ENCODE results near the gene CTTN. TPM values are rescaled to one million over a fixed set of nuclear protein-coding genes. Genes with fewer than 3 reads are reported as not detected.

CTTN gene
- total and polyA plus RNA-seq, 2 of the 8 experiments (the other 6 are each of a cell fraction or from before 2014, with no cell fraction given) = 84.6 to 216 TPM

- peaks cover 27 to 69% (median 51%) of the 10 kb centered on the region in 4 experiments for H3K36me3 ChIP-seq (ENCODE audit: control insufficient read depth in 2 of 4, insufficient read depth in 4 of 4, low read length in 3 of 4)
- H2BK15ac ChIP-seq (ENCODE audit: low read length) = no peak overlapping the region
- H3K27ac ChIP-seq (ENCODE audit: low read depth, low read length) = no peak overlapping the region
- H3K9me3 ChIP-seq (ENCODE audit: insufficient read depth in 2 of 2, low read depth in 1 of 2, low read length in 1 of 2) = no peaks in the 10 kb centered on the region
- no peak overlapping the region for H2BK12ac ChIP-seq (ENCODE audit: low read depth, low read length)
- H4K8ac ChIP-seq (ENCODE audit: extremely low read depth, insufficient read depth, low read length) = no peak overlapping the region
- no peaks in the 10 kb centered on the region for H3K79me2 ChIP-seq (ENCODE audit: control insufficient read depth in 1 of 2, insufficient read depth in 2 of 2, low read length in 2 of 2)
- no peak overlapping the region for H3K23ac ChIP-seq (ENCODE audit: insufficient read length)
- H3K4me3 ChIP-seq (ENCODE audit: extremely low read depth in 1 of 4, insufficient read depth in 2 of 4, low read depth in 3 of 4, low read length in 4 of 4) = no peak overlapping the region
- H3K56ac ChIP-seq (replicated peaks; ENCODE audit: insufficient read length, low read depth, low read length) = no peak overlapping the region
- no peak overlapping the region for H3K4me2 ChIP-seq (ENCODE audit: insufficient read depth in 1 of 2, low read depth in 2 of 2, low read length in 2 of 2)
- no peaks in the 10 kb centered on the region for H3K23me2 ChIP-seq (ENCODE audit: low read depth, low read length)
- no peak overlapping the region for H4K5ac ChIP-seq (ENCODE audit: insufficient read length, low read depth, low read length)
- no peak overlapping the region for H2AFZ ChIP-seq (ENCODE audit: low read length)
- no peak overlapping the region for H2AK5ac ChIP-seq (ENCODE audit: low read depth, low read length)
- POLR2A ChIA-PET (ENCODE audit: partially characterized antibody) = interaction anchor here (2.0 kb wide), 1 partner anchor 15 kb away, joined by 4 read pairs; no protein-coding TSS in a partner anchor
- H3K4ac ChIP-seq (replicated peaks; ENCODE audit: insufficient read length, low read depth, low read length) = no peak overlapping the region
- H3K4me1 ChIP-seq (replicated peaks in 1 of 4; ENCODE audit: control insufficient read depth in 3 of 4, insufficient read depth in 4 of 4, low read length in 3 of 4) = no peaks in the 10 kb centered on the region
- no peak overlapping the region for H4K91ac ChIP-seq (replicated peaks; ENCODE audit: insufficient read length, low read length)
- DNase-seq (ENCODE audit: low read depth in 1 of 2, low spot score in 2 of 2) (no peak), FAIRE-seq (no peak)
- H3K18ac ChIP-seq (ENCODE audit: extremely low read depth, low read length) = no peak overlapping the region
- H3K27me3 ChIP-seq (replicated peaks in 1 of 4; ENCODE audit: control insufficient read depth in 3 of 4, extremely low read depth in 1 of 4, insufficient read depth in 3 of 4, low read length in 3 of 4) = no peaks in the 10 kb centered on the region
- peaks cover 2 to 3% of the 10 kb centered on the region in 2 experiments for H4K20me1 ChIP-seq (replicated peaks in 1 of 2; ENCODE audit: control insufficient read depth in 1 of 2, insufficient read depth in 2 of 2, low read length in 2 of 2)
- no peak overlapping the region for H2BK5ac ChIP-seq (ENCODE audit: low read depth, low read length)
- no peak overlapping the region for H3K9ac ChIP-seq (replicated peaks in 1 of 4; ENCODE audit: extremely low read depth in 1 of 4, low read depth in 3 of 4, low read length in 3 of 4)
- no peak overlapping the region for H2BK20ac ChIP-seq (ENCODE audit: low read length)
- no peak overlapping the region for H3K14ac ChIP-seq (ENCODE audit: insufficient read length)
- H3K79me1 ChIP-seq (ENCODE audit: low read depth, low read length) = no peaks in the 10 kb centered on the region
- CTCF ChIA-PET (ENCODE audit: partially characterized antibody) = interaction anchor here (0.6 to 0.9 kb wide), 3 partner anchors 10 to 156 kb away, joined by 3 read pairs; no protein-coding TSS in a partner anchor
- H2BK120ac ChIP-seq (replicated peaks; ENCODE audit: low read depth, low read length) = no peak overlapping the region
- WGBS, 2 experiments (ENCODE audit: extremely low coverage in 1 of 2, insufficient coverage in 1 of 2, insufficient read length in 1 of 2, insufficient replicate concordance in 2 of 2, low coverage in 1 of 2, low lambda C conversion rate in 2 of 2, missing lambda C conversion rate in 1 of 2) = 100% methylated on average over 1 of the region's 1 CpG; no CpG with 5 or more reads in 1 of the 2 experiments
- TF ChIP-seq GTF2F1 (IDR thresholded peaks at IDR 0.05; ENCODE audit: borderline replicate concordance, low read depth, low read length) (no peak), RBBP5 (IDR thresholded peaks at IDR 0.05; ENCODE audit: borderline replicate concordance, low read depth, low read length) (no peak), RNF2 (IDR thresholded peaks at IDR 0.05; ENCODE audit: borderline replicate concordance, low read depth, low read length, missing control alignments, poor library complexity, severe bottlenecking) (no peak), KDM1A (IDR thresholded peaks at IDR 0.05; ENCODE audit: borderline replicate concordance, low read length) (no peak), SAP30 (IDR thresholded peaks at IDR 0.05; ENCODE audit: insufficient read depth, insufficient replicate concordance, low read length) (no peak), SIN3A (conservative IDR thresholded peaks at IDR 0.05 in 1 of 2, IDR thresholded peaks at IDR 0.05 in 1 of 2; ENCODE audit: low read depth in 1 of 2, low read length in 2 of 2) (no peak), CTBP2 (IDR thresholded peaks at IDR 0.05; ENCODE audit: borderline replicate concordance, insufficient read depth, insufficient read length, low read length) (no peak), KDM4A (IDR thresholded peaks at IDR 0.05; ENCODE audit: low read depth, low read length, severe bottlenecking) (no peak), TEAD4 (IDR thresholded peaks at IDR 0.05; ENCODE audit: low read depth, low read length) (no peak), SP4 (IDR thresholded peaks at IDR 0.05; ENCODE audit: low read length) (no peak), BRCA1 (IDR thresholded peaks at IDR 0.05; ENCODE audit: low read depth, low read length) (no peak), HDAC6 (IDR thresholded peaks at IDR 0.05; ENCODE audit: low read depth, low read length) (no peak)
- TF ChIP-seq, protein P1, sequence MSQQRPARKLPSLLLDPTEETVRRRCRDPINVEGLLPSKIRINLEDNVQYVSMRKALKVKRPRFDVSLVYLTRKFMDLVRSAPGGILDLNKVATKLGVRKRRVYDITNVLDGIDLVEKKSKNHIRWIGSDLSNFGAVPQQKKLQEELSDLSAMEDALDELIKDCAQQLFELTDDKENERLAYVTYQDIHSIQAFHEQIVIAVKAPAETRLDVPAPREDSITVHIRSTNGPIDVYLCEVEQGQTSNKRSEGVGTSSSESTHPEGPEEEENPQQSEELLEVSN (IDR thresholded peaks at IDR 0.05) = no peak
These were observed 46.2 kb upstream of the CTTN start for GRCh38 chr11:70352100-70352499.

Measured in H1 (cell line).